GM13977 (cell line): ENCODE measurements around the gene SWAP70.

Experiments
- DNase-seq: peaks from one replicate; pipeline ENCODE4 v3.0.0; 2012; ENCODE audit warnings: low spot score
- in situ Hi-C: fragments of 300-500 bp; cut with MboI; formaldehyde crosslinking; loops from one replicate; pipeline ENCODE4 v1.12.0; 2022; ENCODE audit warnings: low sequenced_read_pairs, low pct_unique_long_range_greater_than_20kb, mixed read lengths, inconsistent platforms; ENCODE audit not compliant: unreplicated experiment
- TF ChIP-seq, protein P1 (sequence below): IDR thresholded peaks from 2 replicates; pipeline ENCODE4 v1.5.1; 2012; ENCODE audit warnings: mild to moderate bottlenecking, control low read depth; ENCODE audit not compliant: insufficient read depth; ENCODE audit errors: extremely low read depth, missing control alignments

The SWAP70 gene

DNA sequence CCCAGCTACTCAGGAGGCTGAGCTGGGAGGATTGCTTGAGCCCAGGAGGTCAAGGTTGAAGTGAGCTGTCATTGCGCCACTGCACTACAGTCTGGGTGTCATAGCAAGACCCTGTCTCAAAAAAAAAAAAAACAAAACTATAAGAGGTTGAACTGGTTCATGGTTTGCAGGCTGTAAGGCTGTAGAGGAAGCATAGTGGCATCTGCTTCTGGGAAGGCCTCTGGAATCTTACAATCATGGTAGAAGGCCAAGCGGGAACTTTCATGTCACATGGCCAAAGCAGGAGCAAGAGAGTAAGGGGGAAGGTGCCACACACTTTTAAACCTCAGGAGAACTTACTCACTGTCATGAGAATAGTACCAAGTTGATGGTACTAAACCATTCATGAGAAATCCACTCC lies 109.6 kb downstream of the SWAP70 start:
- in situ Hi-C loops, result no loop called here
- DNase-seq, result no peak
- TF ChIP-seq, protein P1, sequence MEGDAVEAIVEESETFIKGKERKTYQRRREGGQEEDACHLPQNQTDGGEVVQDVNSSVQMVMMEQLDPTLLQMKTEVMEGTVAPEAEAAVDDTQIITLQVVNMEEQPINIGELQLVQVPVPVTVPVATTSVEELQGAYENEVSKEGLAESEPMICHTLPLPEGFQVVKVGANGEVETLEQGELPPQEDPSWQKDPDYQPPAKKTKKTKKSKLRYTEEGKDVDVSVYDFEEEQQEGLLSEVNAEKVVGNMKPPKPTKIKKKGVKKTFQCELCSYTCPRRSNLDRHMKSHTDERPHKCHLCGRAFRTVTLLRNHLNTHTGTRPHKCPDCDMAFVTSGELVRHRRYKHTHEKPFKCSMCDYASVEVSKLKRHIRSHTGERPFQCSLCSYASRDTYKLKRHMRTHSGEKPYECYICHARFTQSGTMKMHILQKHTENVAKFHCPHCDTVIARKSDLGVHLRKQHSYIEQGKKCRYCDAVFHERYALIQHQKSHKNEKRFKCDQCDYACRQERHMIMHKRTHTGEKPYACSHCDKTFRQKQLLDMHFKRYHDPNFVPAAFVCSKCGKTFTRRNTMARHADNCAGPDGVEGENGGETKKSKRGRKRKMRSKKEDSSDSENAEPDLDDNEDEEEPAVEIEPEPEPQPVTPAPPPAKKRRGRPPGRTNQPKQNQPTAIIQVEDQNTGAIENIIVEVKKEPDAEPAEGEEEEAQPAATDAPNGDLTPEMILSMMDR, result no peak

DNA sequence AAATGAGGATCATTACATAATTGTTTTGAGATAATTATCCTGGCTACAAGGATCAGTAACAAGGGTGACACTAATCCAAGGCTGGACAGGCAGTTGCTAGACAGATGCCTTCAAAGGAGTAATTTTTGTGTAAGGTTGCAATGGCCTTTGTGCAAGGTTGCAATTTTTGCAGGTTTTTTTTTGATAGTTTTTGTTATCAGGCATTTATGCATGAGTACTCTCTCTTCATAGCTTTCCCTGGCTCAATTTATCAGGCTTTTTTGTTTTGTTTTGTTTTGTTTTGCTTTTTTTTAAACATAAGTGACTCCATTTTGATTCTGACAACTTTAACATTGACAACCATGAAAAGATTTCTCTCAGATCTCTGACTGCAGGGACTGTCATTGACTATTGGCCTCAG lies 110.2 kb downstream of the SWAP70 start:
- DNase-seq, result no peak
- TF ChIP-seq, protein P1, result no peak
- in situ Hi-C loops, result no loop called here

DNA sequence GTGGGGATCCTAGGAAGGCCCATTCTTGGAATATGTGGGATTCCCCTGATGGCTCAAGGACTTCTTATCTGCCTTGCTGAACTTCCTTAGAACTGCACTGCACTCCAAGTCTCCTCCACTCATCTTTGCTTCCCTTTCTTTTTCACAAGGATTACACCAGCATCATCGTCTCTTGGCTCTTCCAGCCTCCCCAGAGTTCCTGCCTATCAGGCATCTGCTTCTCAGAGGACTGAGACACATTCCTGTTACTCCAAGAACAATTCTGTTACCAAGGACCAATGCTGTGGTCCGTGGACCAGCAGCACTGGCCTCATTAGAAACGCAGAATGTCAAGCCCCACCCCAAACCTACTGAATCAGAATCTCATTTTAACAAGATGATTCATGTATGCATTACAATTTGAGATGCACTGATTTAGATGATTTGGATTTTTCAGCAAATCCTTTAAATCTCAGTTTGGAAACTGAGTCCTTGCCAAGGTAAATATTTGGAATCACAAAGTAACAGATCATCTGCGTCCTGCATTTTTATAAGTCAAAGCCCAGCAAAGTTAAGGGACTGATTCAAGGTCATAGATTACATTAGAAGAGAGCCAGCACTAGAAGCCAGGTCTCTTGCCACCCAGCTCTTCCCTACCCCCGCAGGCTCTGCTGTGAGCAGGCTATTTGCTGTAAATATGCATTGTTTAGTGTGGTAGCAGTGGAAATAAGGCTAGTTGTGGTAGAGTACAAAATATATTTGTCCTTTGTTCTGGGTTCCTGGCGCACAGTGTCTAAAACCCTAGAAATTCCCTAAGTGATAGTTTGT lies 110.9 kb downstream of the SWAP70 start:
- in situ Hi-C loops, result no loop called here
- TF ChIP-seq, protein P1, result no peak
- no peak for DNase-seq

DNA sequence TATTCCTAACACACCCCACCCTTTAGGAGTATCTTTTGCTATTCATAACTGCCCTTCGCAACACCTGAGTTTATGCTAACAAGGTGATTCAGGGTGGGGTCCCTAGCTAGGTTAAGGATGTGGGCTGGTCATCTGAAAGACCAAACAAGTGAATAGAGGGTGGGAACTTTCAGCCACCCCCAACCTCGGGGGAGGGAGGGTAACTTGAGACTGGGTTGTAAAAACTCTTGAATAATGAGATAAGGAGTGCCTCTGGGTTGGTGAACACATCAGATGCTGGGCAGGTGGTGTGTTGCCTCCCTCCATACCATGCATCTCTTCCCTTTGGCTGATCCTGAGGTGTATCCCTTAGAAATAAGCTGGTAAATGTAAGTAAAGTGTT lies 111.5 kb downstream of the SWAP70 start:
- TF ChIP-seq, protein P1, result no peak
- DNase-seq, result no peak
- in situ Hi-C loops, result no loop called here

DNA sequence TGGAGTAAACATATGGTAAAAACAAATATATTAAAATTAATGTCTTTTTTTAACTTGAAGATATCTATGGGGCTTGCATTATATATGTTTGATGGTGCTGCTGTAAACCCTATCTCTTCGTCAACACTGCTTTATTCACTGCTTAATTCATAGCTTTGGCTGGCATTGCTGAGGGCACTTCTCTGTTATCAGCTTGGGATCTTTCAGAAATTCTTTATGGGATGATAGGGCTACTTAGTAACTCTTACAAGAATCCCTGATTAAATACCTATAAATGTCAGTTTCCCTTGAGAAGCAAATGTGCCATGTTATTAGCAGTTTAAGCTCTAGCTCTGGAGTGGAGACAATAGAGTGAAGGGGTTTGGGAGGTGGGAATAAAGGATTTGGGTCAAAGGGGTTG lies 112.3 kb downstream of the SWAP70 start:
- TF ChIP-seq, protein P1, result no peak
- in situ Hi-C loops, result no loop called here
- no peak for DNase-seq

DNA sequence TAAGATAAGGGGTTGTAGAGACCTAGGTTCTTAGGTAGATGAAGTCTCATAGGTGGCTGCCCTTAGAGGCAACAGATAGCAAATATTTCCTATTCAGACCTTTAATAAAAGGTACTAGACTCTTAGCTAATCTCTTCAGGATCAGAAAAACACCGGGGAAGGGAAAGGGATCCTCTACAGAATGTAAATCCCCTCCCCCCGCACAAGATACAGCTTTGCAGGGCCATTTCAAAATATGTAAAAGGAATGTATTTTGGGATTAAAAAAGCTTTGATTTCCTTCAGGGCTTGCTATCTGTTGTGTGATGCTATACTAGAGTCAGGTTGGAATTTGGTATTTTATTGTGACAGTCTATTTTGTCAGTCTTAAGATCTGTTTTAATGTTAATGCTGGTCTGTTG lies 113.2 kb downstream of the SWAP70 start:
- in situ Hi-C loops, result no loop called here
- no peak for DNase-seq
- TF ChIP-seq, protein P1, result no peak
